Left renal pelvis (tissue), 4 donors: ENCODE data around the gene PPM1H. TPM values are rescaled to one million over a fixed set of nuclear protein-coding genes. Genes with fewer than 3 reads are reported as not detected.

Experiments
- DNase-seq, 4 donors: peaks; one replicate each; pipeline ENCODE4 v3.0.0-alpha.2; 2013; ENCODE audit warnings: low read depth in 4 of 4, low spot score in 3 of 4
- polyA plus RNA-seq, 4 donors: library from polyadenylated mRNA; unstranded; fragments of 120-200 nt; gene quantifications; one replicate each; pipeline ENCODE4 v1.2.1, GENCODE V29; 2013; ENCODE audit not compliant: insufficient read length in 4 of 4

Gene PPM1H
- polyA plus RNA-seq, 4 donors: 4.1 to 30.8 (median 28.2) TPM

DNA sequence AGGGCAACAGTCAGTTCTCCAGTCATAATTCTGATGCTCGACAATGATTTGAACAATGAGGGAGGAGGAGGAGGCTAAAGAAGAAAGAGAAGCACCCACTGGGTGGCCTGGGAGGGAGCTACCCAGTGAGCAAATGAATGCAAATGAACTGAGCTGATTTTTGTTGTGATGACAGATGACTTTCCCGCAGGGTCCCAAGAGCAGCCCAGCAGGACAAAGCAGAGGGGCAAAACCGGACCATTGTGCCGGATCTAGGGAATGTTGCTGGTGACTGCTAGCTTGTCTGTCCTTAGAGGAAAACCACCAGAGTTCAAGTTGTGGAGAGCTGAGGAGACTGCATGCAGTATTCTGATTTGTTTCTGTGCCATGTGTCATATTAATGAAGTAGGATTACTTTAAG, 305.5 kb downstream of the PPM1H start:
- no peak for DNase-seq

DNA sequence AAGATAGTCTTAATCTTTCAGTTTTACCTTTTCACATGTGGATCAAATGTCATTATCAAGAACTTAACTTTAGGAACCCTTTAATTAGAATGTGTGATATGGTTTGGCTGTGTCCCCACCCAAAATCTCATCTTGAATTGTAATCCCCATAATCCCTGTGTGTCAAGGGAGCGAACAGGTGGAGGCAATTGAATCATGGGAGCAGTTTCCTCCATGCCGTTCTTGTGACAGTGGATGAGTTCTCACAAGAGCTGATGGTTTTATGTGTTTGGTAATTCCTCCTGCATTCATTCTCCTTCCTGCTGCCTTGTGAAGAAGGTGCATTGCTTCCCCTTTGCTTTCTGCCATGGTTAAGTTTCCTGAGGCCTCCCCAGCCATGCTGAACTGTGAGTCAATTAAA, 307.8 kb downstream of the PPM1H start:
- no peak for DNase-seq

DNA sequence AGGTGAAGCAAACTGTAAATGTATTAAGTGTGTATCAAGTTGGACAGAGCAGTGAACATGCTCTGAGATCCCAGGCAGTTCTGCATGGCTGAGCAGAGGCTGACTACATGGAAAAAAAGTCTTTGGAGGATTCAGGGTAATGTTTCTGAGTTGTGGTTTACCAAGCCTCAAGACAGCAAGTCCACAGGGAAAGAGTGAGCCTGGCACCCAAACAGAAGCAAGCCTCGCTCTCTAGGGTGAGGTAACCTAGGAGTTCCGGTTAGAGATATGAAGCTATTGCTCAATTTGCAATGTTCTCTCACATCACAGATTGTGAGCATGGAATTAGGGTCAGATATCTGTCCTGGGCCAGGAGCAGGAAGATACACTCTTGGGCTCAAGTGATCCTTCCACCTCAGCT, 309.7 kb downstream of the PPM1H start:
- DNase-seq: no peak

DNA sequence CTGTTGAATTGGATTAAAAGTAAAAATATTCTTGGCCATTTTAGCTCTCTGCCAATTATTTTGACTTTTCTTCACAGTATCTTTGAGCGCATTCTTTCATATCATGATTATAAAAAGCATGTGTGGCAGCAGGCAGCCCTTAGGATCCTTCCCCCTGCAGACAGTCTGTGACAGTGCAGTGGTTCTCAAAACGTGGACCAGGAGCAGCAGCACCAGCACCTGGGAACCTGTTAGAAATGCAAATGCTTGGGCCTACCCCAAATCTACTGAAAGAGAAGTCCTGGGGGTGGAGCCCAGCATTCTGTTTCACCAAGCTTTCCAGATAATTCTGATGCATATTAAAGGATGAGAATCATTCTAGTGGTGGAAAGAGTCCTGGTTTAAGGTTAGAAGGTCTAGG, 312.8 kb downstream of the PPM1H start:
- no peak for DNase-seq

DNA sequence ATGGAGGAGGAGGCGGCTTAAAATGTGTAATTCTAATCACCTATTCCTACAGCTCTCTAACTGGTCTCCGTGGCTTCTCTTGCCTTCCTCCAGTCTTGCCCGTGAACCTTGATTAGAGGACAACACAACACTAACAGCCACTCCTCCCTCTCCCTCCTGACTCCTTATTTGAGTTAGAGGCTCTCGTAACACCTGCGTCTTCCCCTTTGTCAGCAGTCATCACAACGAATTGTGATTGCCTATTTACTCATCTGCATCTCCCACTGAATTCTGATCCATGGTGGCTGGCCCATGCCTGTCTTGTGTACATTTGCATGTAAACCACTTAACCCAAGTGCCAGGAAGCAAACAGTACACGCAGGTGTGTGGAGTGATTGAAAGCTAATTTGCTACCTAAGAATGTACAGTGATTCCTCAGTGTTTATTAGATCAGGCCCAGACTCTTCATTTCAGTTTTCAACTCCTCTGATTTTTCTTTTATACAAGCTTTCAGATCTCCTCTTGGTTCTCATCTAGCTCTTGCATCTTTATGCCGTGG, 313.8 kb downstream of the PPM1H start:
- DNase-seq: no peak

DNA sequence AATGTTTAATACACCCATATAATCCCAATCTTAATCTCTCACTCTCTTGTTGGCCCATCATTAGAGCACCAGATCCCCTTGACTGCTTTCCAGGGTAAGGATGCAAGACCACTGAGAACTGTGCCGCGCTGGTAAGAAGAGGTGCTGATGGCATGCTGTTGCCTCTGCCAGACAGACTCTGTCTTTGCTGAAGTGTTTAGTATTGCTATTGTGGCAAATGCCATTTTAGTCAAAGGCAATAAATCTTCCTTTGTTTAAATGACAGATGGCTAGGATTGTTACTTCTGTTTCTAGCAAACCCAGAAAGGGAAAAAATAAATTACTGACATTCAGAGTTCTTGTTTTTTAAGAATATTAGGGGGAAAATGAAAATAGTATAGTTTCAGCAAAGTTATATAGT, 316.0 kb downstream of the PPM1H start:
- DNase-seq: no peak

DNA sequence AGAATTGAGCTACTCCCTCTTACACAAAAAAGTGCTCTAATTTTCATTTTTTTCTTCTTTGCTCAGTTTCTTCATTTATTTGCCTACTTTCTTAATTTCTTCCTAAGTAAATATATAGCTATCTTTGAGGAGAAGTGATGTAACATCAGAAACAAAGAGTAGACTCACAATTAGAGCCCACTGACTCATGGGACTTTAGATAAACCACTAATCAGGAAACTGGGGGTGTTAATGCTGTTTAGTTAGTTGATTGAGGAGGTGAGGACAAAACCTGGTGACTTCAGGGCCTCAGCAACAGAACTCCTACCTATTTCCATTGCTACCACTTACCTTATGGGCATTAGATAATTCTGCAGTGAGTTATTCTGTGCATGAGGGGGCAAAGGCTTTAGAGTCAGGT, 316.6 kb downstream of the PPM1H start:
- no peak for DNase-seq

DNA sequence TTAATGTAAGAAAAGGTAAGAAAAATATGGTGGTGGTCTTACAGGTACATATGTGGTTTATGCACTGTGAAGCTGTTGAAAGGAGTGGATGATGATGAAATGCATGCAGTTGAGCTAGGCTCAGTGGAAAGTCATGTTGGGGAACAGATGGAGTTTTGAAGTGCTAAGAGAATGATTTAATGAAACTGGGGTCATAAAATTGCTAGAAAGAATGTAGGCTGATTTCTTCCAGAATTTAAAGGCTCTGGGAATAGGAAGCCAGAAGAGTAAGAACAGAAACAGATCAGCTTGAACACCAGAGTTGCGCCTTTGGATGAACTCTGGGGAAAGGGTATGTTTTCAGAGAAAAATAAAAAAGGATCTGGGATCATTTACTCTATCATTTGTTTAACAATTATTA, 321.9 kb downstream of the PPM1H start:
- no peak for DNase-seq

DNA sequence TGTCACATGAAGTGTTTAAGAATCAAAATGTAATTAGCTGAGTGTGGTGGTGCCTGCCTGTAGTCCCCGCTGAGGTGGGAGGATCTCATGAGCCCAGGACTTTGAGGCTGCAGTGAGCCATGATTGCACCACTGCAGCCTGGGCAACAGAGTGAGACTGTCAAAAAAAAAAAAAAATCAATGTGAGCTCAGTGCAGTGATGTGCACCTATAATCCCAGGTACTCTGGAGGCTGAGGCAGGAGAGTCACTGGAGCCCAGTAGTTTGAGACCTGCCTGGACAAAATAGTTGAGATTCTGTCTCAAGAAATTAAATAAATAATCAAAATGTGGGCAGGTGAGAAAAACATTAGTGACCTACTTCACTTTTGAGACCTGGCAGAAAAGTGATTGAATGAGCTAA, 328.3 kb downstream of the PPM1H start:
- DNase-seq: no peak

DNA sequence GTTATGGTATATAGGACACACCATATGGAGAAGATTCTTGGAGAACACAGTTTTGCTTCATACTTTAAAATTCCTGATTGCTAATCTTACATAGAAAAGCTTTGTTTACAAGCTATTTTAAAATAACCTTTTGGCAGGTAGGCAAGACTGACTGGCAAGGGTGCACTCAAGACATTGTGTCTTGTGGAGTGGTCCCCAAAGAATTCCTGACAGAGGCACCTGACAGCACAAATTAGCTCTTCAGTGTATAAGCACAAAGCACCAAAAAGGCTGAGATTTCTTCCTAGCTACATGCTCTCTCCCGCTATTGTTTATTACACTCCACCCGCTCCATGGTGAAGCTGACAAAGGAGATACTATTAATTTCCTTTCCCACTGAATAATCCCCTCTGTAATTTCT, 329.0 kb downstream of the PPM1H start:
- DNase-seq: no peak

DNA sequence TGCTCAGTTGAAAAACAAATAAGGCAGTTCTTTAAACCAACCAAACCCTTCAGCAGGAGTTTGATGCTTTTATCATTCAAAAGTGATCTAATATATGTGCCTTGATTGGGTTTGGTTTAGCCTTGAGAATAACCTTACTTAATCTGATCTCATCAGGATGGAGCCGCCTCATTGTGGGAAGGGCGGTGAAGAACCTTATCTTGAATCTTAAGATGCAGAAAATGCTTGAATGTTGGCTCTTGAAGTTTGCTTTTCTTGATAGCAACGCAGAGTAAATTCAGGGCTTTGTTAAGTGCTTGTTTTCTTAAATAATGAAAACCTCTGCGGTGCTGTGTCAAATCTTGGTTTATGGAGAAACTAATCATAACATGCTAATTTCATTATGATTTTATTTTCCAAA, 330.1 kb downstream of the PPM1H start:
- no peak for DNase-seq

DNA sequence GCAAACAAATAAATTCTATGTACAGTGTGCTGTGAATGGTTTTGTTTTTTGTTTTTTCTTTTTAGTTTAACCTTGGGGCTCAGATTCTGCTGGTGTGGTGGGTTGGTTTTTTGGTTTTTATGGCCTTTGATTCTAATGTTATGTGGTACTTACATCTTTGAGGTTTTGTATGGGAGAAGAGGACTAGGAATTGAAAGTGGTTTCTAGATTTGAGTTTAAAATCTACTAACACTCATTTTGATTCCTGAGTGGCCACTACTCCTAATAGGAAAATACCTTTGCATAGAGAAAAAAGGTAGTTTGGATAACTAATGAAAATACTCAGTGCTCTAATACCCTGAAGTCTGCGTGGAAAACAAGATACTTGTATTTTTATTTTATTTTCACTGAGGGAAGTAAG, 330.6 kb downstream of the PPM1H start:
- no peak for DNase-seq

DNA sequence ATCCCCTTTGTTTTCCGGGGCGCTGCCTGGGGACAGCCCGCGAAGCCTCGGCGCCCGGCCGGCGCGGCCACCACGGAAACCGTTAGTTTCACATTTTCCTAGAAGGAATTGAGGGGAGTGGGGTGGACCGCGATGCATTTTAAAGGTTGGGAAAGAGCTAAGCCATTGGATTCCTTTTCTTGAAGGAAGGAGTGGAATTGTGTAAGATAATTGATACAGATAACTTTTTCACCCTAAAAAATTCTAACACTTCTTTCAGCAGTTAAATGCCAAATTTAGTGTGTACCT, 331.2 kb downstream of the PPM1H start:
- no peak for DNase-seq

DNA sequence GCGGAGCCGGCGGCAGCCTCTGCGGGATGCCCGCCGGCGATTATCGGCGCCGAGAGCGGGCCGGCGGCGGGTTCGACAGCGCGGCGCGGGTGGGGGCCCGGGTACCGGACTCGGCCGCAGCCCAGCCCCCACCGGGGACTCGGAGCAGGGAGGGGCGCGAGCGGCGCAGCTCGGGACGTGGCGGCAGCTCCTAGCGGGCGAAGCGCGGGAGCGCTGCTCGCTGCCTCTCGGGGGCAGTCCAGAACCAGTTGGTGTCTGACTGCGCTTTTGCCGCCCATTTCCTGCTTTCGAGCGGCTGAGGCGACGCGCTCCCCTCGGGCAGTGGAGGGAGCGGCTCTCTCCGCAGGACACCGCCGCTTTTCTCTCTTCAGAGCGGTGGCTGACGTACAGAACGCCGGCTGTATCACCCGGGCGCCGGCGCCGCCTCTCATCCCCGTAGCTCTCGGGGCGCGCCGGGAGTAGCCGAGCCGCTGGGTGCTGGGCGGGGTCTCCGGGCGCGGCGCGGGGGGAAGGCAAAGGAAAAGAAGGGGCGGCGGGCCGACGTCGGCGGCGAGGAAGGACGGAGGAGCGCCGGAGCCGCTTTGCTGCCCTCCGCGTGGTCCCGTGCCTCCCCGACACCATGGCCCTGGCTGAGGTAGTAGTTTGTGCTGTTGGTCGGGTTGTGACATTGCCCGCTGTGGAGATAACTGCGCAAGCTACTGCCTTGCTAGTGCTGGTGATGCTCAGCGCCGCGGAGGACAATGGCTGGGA, 331.7 kb downstream of the PPM1H start:
- DNase-seq: peak; percentile 78 to 86 (median 80)

DNA sequence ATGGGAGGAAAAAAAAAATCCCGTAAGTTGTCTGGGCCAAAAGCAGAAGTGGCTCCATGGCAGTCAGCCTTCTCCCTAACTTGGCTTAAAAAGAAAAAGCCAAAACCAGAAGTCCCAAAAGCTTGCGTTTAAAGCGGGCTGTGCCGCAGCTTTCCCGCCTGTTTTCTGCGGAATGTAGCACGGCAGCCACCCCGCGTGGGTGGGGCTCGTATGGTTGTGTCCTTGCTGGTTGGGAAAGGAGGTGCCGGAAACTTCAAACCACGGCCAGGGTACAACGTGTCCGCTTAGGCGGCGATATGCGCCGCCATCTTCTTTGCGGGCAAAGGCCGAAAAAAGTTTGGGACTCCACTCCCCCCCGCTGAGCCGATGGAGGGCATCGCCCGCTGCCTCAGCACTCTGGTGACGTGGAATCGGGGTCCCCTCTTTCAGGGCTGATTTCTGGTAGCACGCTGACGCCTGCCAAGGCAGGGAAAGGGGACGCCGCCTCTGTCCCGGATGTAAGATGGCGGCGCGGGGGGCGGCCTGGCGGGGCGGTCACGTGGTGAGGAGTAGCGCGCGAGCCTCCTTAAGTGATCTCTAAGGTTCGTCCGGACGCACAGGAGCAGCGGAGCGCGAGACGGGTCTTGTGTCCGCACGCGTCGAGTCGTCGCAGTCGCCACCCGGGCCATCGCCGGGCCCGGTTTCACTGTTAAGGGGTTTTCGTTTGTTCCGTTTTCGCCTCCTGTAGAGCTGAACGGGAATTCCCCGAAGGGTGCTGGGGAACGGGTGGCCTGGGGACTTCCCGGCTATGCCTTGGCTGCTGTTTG, 332.5 kb downstream of the PPM1H start:
- peak; percentile 79 to 83 (median 82) for DNase-seq

DNA sequence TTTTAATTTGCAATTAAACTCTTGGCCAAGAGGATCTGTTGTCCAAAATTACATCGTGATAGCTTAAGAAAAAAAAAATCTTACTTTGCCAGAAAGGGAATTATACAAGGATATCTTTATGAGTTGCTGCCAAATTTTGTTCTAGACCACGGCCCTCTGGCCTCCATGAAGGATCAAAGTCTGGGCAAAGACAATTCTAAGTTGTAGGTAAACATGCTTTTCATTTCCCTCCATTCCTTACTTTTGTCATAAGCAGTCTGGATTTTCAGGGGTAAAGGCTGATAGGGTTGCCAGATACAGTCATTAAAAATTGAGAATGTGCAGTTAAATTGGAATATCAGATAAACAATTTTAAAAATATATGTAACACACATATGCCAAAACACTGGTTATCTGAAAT, 333.2 kb downstream of the PPM1H start:
- DNase-seq: no peak

DNA sequence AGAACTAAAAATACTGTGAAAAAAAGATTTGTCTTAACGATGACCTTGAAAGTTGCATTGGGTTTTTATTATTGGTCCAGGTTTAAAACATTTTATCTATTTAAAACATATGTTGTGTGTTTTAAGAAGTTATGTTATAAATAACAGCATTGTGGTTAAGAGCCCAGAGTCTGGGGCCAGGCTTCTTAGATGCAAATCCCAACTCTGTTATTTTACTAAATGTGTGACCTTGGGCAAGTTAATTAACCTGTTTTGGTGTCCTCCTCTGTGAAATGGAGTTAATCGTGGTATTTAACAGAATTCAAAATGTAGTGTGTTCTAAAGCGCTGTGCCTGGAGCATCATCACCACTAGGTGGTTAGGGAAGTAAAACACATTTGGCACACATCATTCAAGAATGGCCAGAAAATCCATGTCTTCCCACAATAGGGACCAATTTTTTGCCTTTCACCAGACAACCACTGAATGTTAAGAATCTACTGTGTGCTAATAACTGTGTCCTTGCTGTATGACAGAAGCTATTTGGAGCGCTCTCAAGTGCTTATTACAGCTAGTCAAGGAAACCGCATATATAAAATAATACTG, 335.0 kb downstream of the PPM1H start:
- no peak for DNase-seq

DNA sequence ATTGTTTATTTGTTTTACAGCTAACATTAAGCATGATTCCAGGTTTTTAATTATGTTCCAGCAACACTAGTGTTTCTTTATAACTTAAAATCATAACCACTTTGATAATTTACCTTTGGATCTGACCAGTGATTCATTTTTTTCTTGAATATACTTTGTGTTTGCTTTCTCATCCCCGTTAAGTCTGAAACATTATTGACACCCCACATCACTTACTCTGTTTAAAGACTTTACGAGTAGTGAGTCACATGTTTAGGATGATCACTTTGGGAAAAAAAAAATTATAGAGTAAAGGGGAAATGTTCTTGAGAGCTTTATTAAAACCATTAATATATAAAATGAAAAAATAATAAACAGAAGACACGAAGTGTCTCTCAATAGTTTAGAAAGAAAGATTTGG, 336.1 kb downstream of the PPM1H start:
- DNase-seq: no peak

DNA sequence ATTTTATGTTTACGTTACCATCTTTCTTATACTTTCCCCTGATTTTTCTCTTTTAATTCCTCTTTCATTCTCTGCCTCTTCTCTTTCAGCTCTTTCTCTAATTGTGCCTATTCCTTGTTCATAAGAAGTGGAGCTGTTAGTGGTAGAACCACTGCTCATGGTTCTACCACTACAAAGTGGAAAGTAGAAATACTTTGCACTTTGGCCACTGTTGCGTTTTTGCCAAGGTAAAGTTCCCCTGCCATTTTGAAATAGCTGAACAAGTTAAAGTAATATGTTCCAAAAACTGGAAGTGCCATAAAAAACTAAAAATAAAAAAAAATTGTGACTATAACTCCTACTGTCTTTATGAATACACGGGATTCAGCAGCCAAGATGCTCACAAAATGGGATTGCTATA, 337.7 kb downstream of the PPM1H start:
- no peak for DNase-seq
